GM12892 (cell line): ENCODE results near the gene ATP2B2.

Experiments
- POLR2A ChIP-seq: IDR thresholded peaks from 2 replicates; pipeline ENCODE4 v1.6.1; 2011; ENCODE audit warnings: low read depth, low read length, control low read depth
- POLR2AphosphoS5 ChIP-seq: IDR thresholded peaks from 2 replicates; pipeline ENCODE4 v1.6.1; 2011; ENCODE audit warnings: low read depth, low read length, control low read depth

DNA sequence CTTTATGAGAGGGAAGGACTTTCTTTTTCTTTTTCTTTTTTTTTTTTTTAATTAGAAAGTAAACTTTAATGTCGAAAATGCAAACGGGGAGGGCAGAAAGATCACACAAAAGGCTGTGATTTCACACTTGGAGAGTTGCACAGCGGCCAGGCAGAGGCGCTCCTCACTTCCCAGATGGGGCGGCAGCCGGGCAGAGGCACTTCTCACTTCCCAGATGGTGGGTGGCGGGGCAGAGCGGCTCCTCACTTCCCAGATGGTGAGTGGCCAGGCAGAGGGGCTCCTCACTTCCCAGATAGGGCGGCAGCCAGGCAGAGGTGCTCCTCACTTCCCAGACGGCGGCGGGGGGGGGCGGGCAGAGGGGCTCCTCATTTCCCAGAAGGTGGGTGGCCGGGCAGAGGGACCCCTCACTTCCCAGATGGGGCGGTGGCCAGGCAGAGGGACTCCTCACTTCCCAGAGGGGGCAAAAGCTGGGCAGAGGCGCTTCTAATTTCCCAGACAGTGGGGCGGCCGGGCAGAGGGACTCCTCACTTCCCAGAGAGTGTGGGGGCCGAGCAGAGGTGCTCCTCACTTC lies 88.6 kb downstream of the ATP2B2 start:
- TF ChIP-seq POLR2A (no peak), POLR2AphosphoS5 (no peak)
